NCI-H526 treated with DMSO at 0.1 percent for 48 hours (cell line): ENCODE measurements around the gene BOLL.
"Not testable (repeated sequence)": the region's sequence is repeated elsewhere in the genome, so short reads cannot be mapped to it uniquely, and the experiment has no call there.

Experiments
- DNase-seq: peaks from one replicate; lab custom pipeline; 2025; lab: John Stamatoyannopoulos, UW

Gene BOLL

DNA sequence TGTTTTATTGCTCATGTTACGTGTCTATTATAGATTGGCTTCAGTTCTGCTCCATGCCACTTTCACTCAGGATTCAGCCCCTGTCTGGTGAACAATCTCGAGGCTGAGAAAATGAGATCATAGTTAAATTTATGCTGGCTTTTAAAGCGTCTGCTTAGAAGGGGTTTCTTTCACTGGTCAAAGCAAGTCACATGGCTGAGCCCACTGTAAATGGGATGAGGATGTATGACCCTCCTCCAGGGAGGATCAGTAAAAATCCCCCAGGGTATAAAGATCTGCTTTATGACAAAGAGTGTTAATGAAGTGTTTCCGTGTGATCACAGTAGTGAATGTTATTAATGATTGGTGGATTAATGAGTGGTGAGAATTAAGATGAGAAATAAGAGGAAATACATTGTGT, 13.1 kb upstream of the BOLL start:
- DNase-seq: no peak

DNA sequence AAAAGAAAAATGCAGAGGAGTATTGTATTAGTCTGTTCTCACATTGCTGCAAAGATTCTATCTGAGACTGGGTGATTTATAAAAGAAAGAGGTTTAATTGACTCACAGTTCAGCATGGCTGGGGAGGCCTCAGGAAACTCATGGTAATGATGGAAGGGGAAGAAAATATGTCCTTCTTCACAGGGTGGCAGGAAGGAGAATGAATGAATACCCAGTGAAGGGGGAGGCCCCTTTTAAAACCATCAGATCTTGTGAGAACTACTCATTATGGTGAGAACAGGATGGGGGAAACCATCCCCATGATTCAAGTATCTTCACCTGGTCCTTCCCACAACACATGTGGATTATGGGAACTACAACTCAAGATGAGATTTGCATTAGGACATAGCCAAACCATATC, 10.2 kb upstream of the BOLL start:
- no peak for DNase-seq

DNA sequence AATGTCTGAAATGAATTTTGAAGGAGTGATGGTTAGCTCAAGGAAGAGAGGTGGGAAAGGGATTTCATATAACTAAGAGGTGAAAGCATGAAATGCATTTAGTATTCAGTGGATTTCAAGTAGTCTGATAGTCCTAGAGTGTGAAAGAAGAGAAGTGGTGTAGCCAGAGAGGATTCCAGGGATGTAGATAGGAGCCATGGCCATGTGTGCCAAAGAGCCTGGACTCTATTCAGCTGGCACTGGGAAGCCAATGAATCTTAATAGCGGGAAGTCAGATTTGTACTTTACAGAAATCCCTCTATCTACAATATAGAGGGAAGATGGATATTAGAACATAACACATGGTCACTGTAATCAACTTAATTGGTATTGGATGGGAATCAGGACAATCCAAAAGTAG, 8.3 kb upstream of the BOLL start:
- DNase-seq: no peak

DNA sequence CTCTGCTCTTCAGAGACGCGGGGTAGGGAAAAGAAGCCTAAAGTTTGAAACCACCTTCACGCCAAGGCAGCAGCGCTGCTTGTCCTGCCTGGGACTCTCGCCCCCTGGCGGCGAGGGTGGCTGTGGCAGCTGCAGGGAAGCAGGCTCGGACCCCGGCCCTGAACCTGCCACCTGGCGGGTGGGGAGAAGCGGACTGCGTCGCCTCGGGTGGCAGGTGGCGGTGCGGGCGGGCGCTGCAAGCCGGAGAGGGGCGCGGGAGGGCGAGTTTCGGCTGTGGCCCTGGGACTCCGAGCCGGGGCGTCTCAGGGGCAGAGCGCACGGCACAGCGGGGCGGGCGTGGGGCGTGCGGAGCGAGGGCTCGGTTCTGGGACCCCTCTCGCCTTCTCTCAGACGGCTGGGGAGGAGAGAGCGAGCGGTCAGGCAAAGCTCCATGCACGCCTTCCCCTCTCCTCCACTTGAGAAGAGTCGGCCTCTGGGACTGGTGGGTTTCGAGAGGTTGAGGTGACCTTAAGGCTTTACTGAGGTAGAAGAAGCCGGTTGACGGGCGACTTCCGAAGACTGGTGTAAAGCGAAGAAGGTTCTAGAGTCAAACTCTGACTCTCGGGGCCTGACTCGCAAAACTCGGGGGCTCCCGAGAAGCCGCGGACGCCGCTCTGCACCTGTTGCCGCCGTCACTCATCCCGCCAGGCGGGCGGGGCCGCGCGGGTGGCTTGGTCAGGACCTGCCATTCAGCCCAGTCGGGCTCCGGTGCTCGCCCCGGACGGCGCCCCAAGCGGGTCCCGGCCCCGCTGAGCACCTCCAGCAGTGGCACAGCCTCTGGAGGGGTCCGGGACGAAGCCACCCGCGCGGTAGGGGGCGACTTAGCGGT, 1.1 kb upstream of the BOLL start:
- DNase-seq: no peak

DNA sequence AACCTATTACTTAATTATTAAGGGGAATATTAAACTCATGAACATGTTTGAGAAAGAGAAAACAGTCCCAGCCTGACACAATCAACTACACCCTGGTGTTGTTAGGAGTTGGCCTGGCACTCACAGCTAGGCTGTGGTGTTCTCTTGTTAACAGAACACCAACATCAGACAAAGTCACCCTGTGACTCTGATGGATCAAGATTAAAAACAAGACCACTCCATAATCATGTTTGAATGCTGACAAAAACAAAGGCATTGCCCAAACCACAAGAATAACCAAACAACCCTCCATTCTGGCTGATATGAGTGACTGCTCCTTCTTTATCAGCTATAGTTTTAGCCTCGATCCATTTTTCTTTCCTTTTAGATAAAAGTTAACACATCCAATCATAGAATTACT, 3.0 kb downstream of the BOLL start:
- DNase-seq: no peak

DNA sequence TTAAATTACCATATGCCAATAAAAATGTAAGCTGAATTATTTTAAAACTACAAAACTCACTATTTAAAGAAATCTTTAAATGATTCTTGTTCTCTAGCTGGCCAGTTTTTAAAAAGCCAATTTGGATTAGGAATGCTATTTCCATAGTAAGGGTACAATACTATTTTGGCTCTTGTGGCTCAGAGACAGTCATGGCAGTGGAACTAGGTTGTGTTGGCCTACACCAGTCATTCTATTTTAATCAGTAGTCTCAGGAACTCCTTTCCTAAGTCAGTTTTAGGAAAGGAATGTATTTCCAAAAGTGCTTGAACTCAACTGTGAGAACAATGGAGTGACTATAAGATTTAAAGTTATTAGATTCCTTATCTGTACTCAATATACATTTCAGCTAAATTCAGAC, 5.9 kb downstream of the BOLL start:
- no peak for DNase-seq

DNA sequence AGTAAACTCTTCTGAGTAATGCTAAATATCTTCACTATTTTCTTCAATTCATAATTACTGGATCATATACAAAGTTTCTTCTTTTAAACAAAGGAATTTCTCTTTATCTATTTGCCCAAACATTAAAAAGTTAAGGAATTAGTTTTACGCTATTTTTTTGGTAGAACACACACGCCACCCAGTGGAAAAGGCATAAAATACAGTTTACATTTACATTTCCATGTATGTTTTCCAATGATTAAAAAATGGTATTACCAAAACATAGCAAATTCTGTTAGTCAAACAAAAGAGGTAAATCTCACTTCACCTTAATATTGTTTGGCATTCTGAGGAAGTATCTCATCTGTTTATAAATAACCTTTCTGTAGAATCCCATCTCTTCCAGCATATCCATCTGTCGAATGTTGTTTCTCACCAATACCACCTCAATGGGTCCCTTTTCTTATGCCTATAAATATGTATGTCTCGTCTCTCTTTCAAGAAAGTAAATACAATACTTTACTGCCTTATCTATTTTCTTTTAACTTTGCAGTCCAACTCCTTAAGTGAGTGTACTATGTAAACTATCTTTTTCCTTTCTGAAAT, 7.2 kb downstream of the BOLL start:
- DNase-seq: no peak

DNA sequence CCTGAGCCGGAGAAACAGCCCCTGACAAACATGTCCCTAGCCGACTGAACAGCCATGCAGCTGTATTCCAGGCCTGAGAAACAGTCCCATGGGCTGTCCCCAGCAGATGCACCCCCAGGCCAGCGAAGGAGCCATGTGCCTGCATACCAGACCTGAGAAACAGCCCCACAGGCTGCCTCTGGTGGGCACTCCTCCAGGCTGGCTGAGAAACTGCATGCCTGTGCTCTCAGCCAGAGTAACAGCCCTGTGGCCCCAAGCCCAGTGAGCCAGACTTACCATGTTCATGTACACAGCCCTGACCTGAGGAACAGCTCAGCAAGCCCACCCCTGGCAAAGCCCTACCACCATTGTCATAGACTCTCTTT, 24.8 kb downstream of the BOLL start:
- no peak for DNase-seq

DNA sequence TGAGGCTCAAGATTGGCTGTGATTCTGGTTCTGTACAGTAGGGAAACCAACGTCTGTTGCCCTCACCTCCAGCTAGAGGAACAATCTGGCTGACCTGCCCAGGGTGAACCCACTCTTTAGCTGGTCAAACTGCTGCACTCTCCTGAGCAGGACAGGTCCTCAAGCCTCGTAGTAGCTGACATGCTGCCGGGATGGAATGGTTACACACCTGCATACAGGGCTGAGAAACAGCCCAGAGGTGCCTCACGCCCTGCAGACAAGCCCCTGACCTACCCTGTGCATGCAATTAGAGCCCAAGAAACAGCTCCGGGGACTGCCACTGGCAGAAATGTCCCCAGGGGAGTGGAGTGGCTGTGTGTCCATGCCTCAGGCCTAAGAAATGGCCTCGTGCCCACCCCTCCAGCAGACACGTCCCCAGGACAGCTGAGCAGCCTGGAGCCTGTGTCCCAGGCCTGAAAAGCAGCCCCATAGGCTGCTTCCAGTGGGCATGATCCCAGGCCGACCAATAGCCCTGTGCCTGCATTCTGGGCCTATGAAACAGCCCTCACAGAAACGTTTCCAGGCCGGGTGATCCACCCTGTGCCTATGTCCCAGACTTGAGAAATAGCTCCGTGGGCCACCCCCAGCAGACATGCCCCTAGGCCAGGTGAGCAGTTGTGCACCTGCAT, 25.4 kb downstream of the BOLL start:
- no peak for DNase-seq

DNA sequence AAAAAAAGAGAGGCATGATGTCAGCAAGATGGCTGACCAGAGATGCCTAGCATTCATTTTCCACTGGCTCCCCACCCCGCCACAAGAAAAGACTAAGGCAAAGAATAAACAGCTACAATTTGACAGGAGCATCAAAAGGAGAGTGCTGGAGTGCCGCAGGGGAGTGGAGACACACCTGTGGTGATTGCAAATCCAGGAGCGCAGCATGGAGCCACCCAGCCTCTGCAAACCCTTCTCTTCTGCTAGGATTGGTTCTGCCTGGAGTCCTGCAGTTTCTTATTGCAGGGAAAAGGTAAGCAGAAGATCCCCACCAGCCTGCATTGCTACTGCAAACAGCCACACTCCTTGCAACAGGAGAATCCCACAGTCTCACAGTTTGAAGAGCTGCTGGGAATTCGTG, 26.1 kb downstream of the BOLL start:
- DNase-seq: no peak

DNA sequence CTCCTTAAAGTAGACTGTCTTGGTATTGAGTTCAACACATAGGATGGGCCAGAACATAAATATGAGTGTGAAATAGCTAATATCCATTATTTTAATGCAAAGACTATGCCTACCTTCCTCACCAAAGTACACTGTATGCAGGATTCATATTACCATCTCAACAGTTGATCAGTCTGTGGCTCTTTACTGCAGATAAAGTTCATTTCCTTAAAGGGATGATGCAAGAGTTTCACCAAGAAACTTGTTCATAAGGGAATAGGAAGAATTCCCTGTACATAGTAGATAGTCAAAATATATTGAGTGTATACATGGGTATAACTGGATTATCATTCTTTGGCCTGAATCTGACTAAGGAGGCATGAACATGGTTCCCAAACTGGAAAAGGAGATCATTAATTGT, 44.9 kb downstream of the BOLL start:
- no peak for DNase-seq

DNA sequence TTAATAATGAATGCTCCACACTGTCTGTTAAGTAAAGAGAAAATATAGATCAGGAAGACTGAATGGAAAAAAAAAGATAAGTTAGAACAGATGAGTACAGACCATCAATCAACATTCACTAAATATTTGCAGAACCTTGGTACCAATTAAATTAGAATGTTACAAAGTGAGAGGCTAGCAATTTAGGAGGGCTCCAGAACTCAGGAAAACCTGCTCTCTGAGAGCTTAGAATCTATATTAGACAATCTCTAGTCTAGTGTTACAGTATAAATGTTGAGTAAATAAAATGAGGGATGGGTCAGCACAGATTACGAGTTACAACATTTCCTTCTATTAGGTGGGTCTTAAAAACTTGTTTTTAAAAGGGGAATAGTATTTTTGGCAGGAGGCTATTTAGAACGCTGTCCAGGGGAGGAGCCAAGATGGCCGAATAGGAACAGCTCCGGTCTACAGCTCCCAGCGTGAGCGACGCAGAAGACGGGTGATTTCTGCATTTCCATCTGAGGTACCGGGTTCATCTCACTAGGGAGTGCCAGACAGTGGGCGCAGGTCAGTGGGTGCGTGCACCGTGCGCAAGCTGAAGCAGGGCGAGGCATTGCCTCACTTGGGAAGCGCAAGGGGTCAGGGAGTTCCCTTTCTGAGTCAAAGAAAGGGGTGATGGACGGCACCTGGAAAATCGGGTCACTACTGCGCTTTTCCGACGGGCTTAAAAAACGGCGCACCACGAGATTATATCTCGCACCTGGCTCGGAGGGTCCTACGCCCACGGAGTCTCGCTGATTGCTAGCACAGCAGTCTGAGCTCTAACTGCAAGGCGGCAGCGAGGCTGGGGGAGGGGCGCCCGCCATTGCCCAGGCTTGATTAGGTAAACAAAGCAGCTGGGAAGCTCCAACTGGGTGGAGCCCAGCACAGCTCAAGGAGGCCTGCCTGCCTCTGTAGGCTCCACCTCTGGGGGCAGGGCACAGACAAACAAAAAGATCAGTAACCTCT, 56.3 kb downstream of the BOLL start:
- DNase-seq: not testable (repeated sequence)

DNA sequence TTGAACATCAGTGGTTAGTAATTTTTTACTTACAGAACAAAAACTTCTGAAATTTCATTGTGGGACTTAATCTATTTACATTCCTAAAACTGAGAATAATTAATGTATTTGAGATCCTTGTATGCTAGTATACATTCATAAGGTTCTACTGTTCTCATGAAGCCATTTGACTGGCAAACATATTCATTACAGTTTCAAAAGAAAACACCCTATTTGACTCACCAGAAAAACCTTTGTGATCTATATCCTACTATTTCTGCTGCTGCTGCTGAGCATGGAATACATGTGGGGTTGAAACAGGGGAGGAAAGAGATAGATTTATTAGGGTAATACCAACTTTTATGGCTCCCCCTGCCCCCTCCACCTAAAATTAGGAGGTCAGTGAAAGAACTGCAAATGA, 58.1 kb downstream of the BOLL start:
- no peak for DNase-seq

DNA sequence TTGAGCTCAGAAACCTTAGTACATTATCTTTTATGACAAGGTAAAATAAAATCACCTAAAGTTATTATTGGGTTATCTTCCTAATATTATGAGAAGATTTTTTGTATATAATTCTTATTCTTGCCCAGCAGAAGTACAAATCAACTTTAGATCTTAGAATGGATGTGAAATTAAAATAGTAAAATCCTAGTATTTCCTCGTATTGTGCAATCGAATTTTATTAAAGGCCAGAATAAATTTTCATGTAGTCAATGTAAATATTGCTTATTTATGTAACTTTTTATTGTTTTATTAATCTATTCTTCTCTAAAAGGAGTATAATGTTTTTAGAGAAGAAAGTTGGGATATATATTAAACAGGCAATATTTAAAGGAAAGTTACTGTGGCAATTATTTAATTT, 67.3 kb downstream of the BOLL start:
- DNase-seq: no peak

DNA sequence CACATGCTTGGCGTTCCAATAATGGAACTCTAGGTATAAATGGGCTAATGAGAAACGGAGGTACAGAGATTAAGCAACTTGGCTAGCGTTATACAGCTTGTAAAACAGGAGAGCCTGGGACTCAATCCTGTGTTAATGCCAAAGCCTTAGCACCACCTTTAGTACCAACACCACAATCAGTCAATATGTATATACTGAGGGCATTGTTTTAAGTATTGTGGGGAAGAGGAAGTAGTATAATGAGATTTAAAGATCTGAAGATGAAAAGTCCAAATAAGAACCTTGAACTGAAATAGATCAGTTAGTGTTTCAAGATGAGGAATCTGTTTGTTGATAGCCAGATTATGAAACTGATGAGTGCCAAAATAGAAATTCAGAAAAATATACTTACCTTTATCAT, 71.8 kb downstream of the BOLL start:
- no peak for DNase-seq

DNA sequence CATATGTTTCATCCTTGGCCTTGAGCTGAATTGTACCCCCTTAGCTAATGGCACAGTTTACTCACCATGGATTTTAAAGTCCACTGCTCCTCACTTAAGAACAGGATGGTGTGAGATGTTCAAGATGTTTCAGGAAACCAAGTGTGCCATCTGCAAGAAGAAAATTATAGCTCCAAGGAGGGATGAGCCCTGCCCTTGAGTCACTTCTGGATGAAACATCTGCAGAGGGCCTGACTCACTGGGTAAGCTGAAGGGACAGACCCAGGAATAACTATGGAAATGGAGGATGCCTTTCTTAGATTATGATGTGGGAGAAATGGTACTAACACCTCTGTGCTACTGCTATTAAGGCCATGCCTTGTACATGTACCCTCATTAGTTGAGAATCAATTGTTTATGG, 73.5 kb downstream of the BOLL start:
- DNase-seq: no peak

DNA sequence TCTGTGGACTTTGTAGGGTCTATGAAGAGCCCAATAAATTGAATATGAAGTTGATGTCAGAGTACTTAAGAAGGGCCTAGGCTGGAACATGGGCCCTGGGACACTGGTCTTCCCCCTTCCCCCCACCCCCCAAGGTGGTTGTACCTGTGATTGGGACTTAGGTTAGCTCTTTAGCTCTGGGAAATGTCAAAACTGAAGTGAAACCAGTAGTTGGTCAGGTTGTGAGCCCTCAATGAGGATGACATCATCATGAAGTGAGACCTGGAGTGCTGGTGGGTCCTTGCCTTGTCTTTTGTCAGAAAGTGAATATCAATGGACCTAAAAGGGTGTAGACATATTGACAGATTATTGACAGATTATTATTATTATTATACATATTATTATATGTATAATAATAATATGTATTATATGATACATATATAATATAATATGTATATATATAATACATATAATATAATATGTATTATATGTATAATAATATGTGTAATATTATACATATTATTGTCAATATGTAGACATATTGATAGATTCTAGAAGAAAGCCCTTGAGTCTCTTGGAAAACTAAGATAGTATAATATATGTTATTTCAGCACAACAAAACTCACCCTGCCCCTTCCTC, 74.6 kb downstream of the BOLL start:
- no peak for DNase-seq

DNA sequence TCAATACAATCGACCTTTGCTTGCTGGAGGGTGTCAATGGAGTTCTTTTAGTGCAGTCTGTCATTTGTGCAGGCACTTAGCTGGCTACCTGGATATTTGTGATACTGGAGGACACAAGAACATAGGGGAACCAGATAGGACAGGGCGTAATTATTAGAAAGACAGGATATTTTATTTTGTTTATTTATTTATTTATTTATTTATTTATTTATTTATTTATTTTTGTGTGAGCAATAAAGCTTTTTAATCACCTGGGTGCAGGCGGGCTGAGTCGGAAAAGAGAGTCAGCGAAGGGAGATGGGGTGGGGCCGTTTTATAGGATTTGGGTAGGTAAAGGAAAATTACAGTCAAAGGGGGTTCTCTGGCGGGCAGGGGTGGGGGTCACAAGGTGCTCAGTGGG, 76.0 kb downstream of the BOLL start:
- not testable (repeated sequence) for DNase-seq

DNA sequence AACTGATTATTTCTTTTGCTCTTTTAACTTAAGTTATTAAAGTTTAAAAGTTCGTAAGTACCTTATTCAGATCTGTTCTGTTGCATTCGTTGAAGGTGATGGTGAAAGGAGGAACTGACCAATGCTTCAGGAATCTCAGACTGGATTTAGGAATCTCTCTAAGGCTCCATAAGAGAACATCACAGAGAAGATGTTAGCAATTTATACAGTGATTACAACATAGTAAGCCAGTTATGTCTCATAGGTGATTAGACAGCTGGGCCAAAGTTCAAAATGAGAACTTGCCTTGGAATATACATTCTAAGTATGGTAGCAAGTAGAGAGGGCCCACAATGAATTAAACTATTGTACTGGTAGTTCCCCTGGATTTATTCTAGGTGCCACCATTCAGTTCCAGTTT, 76.8 kb downstream of the BOLL start:
- no peak for DNase-seq

DNA sequence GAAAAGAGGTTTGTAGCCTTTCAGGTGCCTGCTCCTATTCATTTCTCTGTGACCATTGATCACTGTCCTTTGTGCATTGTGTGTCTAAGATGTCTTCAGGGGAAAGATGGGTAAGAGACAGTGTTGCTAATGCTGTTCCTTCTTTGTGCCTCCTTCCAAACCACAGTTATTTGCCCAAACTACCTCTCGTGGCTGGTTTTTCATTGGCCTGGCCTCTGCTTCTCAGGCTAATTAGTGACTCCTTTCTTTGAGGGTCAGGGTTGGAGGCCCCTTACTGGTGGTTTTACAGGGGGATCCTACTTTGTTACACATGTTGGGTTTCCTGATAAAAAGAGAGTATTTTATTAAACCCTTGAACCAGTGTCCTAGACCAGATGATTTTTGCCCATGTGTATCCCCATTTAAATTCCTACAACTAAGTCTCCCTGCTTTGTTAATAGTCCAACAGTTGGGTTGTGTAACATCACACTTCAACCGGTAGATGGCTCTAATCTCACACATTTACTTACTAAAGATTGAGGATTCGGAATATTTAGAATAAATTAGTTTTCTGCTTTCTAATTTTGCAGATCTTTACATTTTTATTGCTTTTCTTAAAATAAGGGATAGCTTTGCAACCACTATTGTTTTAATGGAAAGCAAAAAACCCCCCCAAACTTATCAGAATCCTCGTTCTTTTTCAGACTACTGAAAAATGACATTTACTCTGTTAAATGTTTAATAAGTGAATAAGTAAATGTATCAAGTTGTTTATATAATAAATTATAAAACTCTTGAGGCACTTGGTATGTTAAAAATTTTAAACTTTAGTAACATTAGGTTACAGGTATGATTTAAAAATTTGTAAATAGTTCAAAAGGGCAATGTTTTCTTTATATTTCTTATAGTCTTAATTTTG, 77.6 kb downstream of the BOLL start:
- DNase-seq: peak; percentile 31

DNA sequence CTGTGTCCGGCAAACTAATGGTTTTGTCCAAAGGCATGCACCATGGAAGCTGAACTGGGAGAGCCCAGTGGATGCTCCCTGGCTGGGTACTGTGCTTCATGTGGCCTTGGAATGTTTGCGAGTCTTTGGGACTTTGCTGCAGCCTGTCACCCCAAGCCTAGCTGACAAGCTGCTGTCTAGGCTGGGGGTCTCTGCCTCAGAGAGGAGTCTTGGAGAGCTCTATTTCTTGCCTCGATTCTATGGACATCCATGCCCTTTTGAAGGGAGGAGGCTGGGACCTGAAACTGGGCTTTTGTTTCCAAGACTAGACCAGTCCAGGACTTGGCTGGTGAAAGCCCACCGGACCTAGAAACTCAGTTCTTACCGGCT, 78.3 kb downstream of the BOLL start:
- DNase-seq: no peak
